ENCODE measurements around the gene B4GALT2. TPM values are rescaled to one million over a fixed set of nuclear protein-coding genes. Genes with fewer than 3 reads are reported as not detected.
A peak's percentile ranks its signal among the peaks of the same experiment; 100 is the strongest.

Gene B4GALT2
- total RNA-seq, 4 donors from 2014 or later = 21.4 to 51.4 (median 41.0) TPM

DNA sequence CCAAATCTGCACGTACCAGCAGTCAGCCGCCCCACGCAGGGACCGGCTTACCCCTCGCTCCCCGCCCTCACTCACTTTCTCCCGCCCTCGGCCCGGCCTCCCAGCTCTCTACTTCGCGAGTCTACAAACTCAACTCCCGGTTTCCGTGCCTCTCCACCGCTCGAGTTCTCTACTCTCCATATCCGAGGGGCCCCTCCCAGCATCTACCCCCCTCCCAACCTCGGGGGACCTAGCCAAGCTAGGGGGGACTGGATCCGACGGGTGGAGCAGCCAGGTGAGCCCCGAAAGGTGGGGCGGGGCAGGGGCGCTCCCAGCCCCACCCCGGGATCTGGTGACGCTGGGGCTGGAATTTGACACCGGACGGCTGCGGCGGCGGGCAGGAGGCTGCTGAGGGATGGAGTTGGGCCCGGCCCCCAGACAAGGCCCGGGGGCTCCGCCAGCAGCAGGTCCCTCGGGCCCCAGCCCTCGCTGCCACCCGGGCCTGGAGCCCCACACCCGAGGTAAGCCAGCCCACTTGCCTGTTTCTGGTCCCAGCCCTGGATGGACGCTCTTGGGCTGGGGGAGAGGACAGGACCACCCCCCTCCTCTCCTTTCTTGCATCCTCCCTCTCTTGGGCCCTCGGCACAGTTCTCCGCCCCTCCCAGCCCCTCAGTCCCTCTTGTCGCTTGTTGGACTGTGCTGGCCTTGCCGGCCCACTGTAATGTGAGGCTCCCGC is 45.5 kb upstream of the B4GALT2 start, which contains the start of gene ARTN:
Gene ARTN (plus strand): TSS at position 416 of the 715 bp plus-strand sequence. CDS start 1,856 bp downstream, outside the sequence.
- WGBS = 5% methylated on average over 24 of the region's 42 CpGs
- H3K4me3 ChIP-seq = peak within 1 kb of the TSS; percentile 45
- no peak for DNase-seq (ENCODE audit: low spot score in 2 of 2)
- peaks cover 10% of the 10 kb centered on the region for H3K27me3 ChIP-seq
- no peak within 1 kb of the TSS for H3K27ac ChIP-seq
- H3K36me3 ChIP-seq = no peaks in the 10 kb centered on the region
- no peaks in the 10 kb centered on the region for H3K9me3 ChIP-seq
- TF ChIP-seq CTCF (IDR thresholded peaks at IDR 0.05) = no peak
- no peak for TF ChIP-seq POLR2A (IDR thresholded peaks at IDR 0.05)
- no peak for TF ChIP-seq POLR2AphosphoS5 (IDR thresholded peaks at IDR 0.05)
- no peak for TF ChIP-seq EP300 (IDR thresholded peaks at IDR 0.05)
- peaks cover 56% of the 10 kb centered on the region for H3K4me1 ChIP-seq

DNA sequence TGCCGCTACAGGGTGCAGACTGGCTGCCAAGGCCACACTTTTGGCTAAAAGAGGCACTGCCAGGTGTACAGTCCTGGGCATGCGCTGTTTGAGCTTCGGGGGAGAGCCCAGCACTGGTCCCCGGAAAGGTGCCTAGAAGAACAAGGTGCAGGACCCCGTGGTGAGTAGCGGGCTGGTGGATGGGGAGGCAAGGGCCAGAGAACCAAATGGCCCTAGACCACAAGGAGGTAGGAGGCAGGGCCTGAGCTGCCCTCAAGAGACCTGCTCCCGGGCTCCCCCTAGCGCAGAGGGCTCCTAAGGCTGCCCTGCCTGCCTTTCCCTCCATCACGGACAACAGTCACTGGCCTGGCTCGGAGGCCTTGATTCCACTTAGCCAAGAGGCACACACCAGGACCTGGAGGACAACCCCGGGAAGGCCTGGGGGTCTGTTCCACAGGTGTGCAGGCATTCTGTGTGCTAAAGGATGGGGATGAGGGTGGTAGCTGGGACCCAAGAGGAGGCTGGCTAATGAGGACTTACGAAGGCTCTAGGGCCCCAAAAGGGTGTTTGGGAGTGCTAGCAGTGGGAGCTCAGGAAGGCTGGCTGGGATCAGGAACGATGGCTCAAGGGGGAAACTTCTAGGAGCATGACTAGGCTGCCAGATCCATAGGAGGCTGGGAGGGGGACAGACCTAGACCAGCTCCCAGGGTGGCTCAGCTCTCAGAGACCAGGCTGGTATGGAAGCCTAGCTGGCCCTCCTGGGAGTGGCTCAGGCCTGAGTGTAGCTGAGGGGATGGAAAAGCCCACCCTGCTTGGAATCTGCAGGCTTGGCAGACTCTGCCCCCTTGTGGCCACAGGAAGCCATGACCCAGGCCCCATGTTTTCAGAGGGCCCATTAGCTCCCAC is 44.7 kb upstream of the B4GALT2 start:
- Histone ChIP-seq H3K36me3 (no peaks in the 10 kb centered on the region), H3K4me3 (peak overlapping the region; percentile 45), H3K9me3 (no peaks in the 10 kb centered on the region), H3K27ac (no peak overlapping the region), H3K27me3 (peaks cover 10% of the 10 kb centered on the region), H3K4me1 (peaks cover 63% of the 10 kb centered on the region)
- 21% methylated on average over 5 of the region's 13 CpGs for WGBS
- DNase-seq (ENCODE audit: low spot score in 2 of 2) = no peak
- TF ChIP-seq POLR2A (IDR thresholded peaks at IDR 0.05) (no peak), POLR2AphosphoS5 (IDR thresholded peaks at IDR 0.05) (no peak), CTCF (IDR thresholded peaks at IDR 0.05) (peak; percentile 67 to 79), EP300 (IDR thresholded peaks at IDR 0.05) (no peak)

- Histone ChIP-seq H3K27me3 (peaks cover 10% of the 10 kb centered on the region), H3K9me3 (no peaks in the 10 kb centered on the region), H3K4me3 (no peak overlapping the region), H3K36me3 (no peaks in the 10 kb centered on the region), H3K27ac (no peak overlapping the region), H3K4me1 (peaks cover 65% of the 10 kb centered on the region)
- no peak for TF ChIP-seq POLR2A (IDR thresholded peaks at IDR 0.05)
- no peak for TF ChIP-seq CTCF (IDR thresholded peaks at IDR 0.05)
- no peak for TF ChIP-seq EP300 (IDR thresholded peaks at IDR 0.05)
- TF ChIP-seq POLR2AphosphoS5 (IDR thresholded peaks at IDR 0.05) = no peak
- WGBS = 60% methylated on average over 4 of the region's 5 CpGs
- DNase-seq (ENCODE audit: low spot score in 2 of 2) = no peak
Measured at GRCh38 chr1:43934986-43935324, 44.1 kb upstream of the B4GALT2 start.

DNA sequence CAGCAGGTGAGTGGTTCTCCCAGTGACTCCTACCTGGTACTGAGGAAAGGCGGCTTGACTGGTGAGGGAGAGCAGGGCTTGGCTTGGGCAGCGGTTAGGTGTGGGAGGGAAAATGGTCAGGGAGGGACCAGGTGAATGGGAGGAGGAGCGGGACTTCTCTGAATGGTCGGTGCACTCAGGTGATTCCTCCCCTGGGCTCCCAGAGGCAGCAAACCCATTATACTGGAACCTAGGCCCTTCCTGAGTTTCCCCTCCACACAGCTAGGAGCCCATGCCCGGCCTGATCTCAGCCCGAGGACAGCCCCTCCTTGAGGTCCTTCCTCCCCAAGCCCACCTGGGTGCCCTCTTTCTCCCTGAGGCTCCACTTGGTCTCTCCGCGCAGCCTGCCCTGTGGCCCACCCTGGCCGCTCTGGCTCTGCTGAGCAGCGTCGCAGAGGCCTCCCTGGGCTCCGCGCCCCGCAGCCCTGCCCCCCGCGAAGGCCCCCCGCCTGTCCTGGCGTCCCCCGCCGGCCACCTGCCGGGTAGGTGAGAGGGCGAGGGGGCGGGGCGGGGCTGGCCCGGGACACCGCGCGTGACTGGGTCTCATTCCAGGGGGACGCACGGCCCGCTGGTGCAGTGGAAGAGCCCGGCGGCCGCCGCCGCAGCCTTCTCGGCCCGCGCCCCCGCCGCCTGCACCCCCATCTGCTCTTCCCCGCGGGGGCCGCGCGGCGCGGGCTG is 43.1 kb upstream of the B4GALT2 start:
- WGBS = 28% methylated on average over 14 of the region's 48 CpGs
- DNase-seq (ENCODE audit: low spot score in 2 of 2) = no peak
- no peaks in the 10 kb centered on the region for H3K9me3 ChIP-seq
- H3K27me3 ChIP-seq = peaks cover 10% of the 10 kb centered on the region
- H3K36me3 ChIP-seq = no peaks in the 10 kb centered on the region
- TF ChIP-seq EP300 (IDR thresholded peaks at IDR 0.05) = no peak
- TF ChIP-seq POLR2AphosphoS5 (IDR thresholded peaks at IDR 0.05) = no peak
- no peak for TF ChIP-seq POLR2A (IDR thresholded peaks at IDR 0.05)
- TF ChIP-seq CTCF (IDR thresholded peaks at IDR 0.05) = no peak
- no peak overlapping the region for H3K27ac ChIP-seq
- H3K4me3 ChIP-seq = peak overlapping the region; percentile 51
- H3K4me1 ChIP-seq = peaks cover 63% of the 10 kb centered on the region
